ENCODE measurements around the gene CXCL6.

The CXCL6 gene

GRCh38 chr4:73821325-73821724 is 15.2 kb upstream of the CXCL6 start:
- no peak overlapping the region for H3K4me3 Mint-ChIP-seq
- H3K36me3 Mint-ChIP-seq (ENCODE audit: low read depth), result no peaks in the 10 kb centered on the region
- no peaks in the 10 kb centered on the region for H3K4me1 Mint-ChIP-seq
- TF ChIP-seq, protein P1, sequence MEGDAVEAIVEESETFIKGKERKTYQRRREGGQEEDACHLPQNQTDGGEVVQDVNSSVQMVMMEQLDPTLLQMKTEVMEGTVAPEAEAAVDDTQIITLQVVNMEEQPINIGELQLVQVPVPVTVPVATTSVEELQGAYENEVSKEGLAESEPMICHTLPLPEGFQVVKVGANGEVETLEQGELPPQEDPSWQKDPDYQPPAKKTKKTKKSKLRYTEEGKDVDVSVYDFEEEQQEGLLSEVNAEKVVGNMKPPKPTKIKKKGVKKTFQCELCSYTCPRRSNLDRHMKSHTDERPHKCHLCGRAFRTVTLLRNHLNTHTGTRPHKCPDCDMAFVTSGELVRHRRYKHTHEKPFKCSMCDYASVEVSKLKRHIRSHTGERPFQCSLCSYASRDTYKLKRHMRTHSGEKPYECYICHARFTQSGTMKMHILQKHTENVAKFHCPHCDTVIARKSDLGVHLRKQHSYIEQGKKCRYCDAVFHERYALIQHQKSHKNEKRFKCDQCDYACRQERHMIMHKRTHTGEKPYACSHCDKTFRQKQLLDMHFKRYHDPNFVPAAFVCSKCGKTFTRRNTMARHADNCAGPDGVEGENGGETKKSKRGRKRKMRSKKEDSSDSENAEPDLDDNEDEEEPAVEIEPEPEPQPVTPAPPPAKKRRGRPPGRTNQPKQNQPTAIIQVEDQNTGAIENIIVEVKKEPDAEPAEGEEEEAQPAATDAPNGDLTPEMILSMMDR (IDR thresholded peaks at IDR 0.05), result no peak
- DNase-seq, result no peak
- H3K27ac Mint-ChIP-seq, result no peak overlapping the region
- no peaks in the 10 kb centered on the region for H3K27me3 Mint-ChIP-seq (ENCODE audit: low read depth, poor library complexity)
- H3K9me3 Mint-ChIP-seq, result no peaks in the 10 kb centered on the region

DNA sequence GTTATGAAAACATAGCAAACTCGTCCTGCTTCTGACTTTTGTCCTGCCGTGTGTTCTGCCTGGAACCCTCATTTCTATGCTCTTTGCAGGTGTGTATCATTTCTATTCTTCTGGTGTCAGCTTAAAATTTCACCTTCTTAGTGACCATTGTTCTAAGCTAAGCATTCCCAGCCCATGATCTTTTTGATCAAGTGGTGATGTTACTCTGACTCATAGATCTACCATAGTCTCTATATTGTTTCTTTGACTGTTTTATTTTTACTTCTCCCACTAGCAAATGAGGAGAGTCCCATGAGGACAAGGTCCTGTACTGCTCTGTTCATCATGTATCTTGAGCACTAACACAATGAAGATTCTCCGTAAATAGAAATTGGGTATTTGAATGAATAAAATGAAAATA is 14.1 kb upstream of the CXCL6 start:
- H3K36me3 Mint-ChIP-seq (ENCODE audit: low read depth), result no peaks in the 10 kb centered on the region
- DNase-seq, result no peak
- no peaks in the 10 kb centered on the region for H3K4me1 Mint-ChIP-seq
- no peak overlapping the region for H3K27ac Mint-ChIP-seq
- peaks cover 7% of the 10 kb centered on the region for H3K9me3 Mint-ChIP-seq
- no peak overlapping the region for H3K4me3 Mint-ChIP-seq
- no peaks in the 10 kb centered on the region for H3K27me3 Mint-ChIP-seq (ENCODE audit: low read depth, poor library complexity)
- TF ChIP-seq, protein P1 (IDR thresholded peaks at IDR 0.05), result no peak

DNA sequence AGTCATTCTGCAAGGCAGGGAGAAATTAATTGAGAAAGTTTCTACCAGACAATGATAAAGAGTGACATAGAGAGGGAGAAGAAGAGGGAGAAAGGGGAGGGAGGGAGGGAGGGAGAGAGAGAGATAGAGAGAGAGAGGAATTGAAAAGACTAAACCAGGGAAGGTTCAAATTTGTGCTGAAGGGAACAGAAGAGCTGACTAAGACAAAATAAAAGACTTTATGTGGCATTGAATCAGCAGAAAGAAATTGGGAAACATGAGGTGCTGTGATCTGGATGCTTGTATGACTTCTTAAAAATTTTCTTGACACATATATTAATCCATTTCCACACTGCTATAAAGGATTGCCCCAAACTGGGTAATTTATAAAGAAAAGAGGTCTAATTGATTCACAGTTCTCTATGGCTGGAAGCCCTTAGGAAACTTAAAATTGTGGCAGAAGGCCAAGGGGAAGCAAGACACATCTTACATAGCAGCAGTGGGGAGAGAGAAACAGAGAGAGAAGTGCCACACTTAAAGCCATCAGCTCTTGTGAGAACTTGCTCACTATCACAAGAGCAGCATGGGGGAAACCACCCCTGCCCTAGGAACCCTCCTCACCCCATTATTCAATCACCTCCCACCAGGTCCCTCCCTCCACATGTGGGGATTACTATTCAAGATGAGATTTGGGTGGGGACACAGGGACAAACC is 13.5 kb upstream of the CXCL6 start:
- H3K27me3 Mint-ChIP-seq (ENCODE audit: low read depth, poor library complexity), result no peaks in the 10 kb centered on the region
- TF ChIP-seq, protein P1 (IDR thresholded peaks at IDR 0.05), result no peak
- peaks cover 12% of the 10 kb centered on the region for H3K9me3 Mint-ChIP-seq
- DNase-seq, result no peak
- no peaks in the 10 kb centered on the region for H3K36me3 Mint-ChIP-seq (ENCODE audit: low read depth)
- H3K4me1 Mint-ChIP-seq, result no peaks in the 10 kb centered on the region
- no peak overlapping the region for H3K27ac Mint-ChIP-seq
- no peak overlapping the region for H3K4me3 Mint-ChIP-seq

- no peak for DNase-seq
- Mint-ChIP-seq H3K27ac (no peak overlapping the region), H3K9me3 (peaks cover 15% of the 10 kb centered on the region), H3K4me3 (no peak overlapping the region), H3K36me3 (ENCODE audit: low read depth) (no peaks in the 10 kb centered on the region), H3K27me3 (ENCODE audit: low read depth, poor library complexity) (no peaks in the 10 kb centered on the region), H3K4me1 (no peaks in the 10 kb centered on the region)
- TF ChIP-seq, protein P1 (IDR thresholded peaks at IDR 0.05), result no peak
Measured at GRCh38 chr4:73823760-73824159, 12.7 kb upstream of the CXCL6 start.

DNA sequence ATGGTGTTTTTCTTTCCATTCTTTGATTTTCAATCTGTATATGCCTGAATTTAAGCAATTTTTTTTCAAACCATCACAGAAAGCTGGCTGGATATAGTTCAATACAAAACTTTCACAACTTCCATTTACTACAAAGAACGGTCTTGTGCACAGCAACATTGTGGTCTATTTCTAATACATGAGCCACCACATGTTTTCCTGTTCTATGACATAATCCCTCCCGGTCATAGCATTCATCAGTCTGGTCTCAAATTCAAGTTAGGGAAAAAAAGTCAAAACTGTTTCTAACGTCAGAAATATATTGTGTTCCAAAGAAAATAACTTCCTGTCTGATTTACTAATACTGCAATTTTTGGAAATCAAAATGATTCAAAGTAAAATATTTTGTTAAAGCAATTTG is 7.5 kb upstream of the CXCL6 start:
- no peaks in the 10 kb centered on the region for H3K36me3 Mint-ChIP-seq (ENCODE audit: low read depth)
- H3K4me1 Mint-ChIP-seq, result no peaks in the 10 kb centered on the region
- no peak overlapping the region for H3K4me3 Mint-ChIP-seq
- no peak for DNase-seq
- TF ChIP-seq, protein P1 (IDR thresholded peaks at IDR 0.05), result no peak
- peaks cover 10% of the 10 kb centered on the region for H3K27me3 Mint-ChIP-seq (ENCODE audit: low read depth, poor library complexity)
- no peak overlapping the region for H3K27ac Mint-ChIP-seq
- H3K9me3 Mint-ChIP-seq, result peaks cover 15% of the 10 kb centered on the region

DNA sequence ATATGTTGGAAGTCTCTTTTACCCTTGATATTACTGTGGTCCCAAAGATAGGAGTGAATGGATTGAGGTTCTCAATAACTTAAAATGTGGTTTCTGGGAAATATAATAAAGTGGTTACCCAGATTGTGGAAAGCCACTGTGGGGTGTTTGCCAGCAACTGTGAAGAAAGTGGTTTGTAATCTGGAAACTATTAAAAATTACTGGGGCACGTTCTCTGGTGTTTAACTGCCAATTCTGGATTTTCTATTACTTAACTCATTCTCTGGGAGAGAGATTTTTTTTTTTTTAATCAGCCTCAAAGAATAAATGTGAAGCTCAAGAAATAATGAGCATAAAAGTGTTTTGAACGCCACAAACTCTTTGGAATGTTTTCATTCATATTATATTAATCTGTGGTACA is 4.9 kb upstream of the CXCL6 start:
- Mint-ChIP-seq H3K4me3 (no peak overlapping the region), H3K9me3 (peaks cover 20% of the 10 kb centered on the region), H3K4me1 (no peaks in the 10 kb centered on the region), H3K36me3 (ENCODE audit: low read depth) (no peaks in the 10 kb centered on the region), H3K27me3 (ENCODE audit: low read depth, poor library complexity) (peaks cover 21% of the 10 kb centered on the region), H3K27ac (no peak overlapping the region)
- TF ChIP-seq, protein P1 (IDR thresholded peaks at IDR 0.05), result no peak
- no peak for DNase-seq
